Measurements from ENCODE around the gene RRP15.
A peak's percentile ranks its signal among the peaks of the same experiment; 100 is the strongest.

DNA sequence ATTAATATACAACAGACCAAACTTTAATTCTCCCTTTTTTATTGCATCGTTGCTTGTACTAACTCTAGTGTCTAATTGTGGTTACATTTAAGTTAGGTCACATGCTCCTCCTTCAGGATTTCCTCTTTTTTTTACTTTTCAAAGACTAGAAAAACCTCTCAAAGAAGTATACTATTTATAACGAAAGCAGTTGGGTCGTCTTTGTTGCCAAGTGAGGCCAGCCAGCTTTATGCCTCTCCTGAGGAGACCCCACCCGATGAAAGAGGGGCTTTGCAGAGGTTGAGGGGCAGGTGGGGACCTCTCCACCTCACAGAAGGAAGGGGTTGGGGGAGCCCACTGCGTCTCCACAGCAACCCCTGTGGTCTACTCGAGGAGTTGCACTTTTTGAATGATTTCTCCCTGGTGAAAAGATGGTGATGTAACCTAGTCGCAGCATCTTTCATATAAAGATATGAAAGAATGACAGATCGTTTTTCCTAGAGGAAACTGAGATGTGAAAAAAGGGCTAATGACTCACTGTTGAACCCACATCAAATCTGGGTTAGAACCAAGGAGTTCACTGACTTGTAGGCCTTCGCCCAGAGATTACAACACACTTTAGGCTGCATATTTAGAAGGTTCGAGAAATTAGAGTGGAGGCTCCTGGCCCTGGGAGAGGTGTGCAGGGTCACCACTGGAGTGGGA is 66.4 kb downstream of the RRP15 start:
- TF ChIP-seq, protein P1, sequence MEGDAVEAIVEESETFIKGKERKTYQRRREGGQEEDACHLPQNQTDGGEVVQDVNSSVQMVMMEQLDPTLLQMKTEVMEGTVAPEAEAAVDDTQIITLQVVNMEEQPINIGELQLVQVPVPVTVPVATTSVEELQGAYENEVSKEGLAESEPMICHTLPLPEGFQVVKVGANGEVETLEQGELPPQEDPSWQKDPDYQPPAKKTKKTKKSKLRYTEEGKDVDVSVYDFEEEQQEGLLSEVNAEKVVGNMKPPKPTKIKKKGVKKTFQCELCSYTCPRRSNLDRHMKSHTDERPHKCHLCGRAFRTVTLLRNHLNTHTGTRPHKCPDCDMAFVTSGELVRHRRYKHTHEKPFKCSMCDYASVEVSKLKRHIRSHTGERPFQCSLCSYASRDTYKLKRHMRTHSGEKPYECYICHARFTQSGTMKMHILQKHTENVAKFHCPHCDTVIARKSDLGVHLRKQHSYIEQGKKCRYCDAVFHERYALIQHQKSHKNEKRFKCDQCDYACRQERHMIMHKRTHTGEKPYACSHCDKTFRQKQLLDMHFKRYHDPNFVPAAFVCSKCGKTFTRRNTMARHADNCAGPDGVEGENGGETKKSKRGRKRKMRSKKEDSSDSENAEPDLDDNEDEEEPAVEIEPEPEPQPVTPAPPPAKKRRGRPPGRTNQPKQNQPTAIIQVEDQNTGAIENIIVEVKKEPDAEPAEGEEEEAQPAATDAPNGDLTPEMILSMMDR (optimal IDR thresholded peaks at IDR 0.05 in 1 of 3, IDR thresholded peaks at IDR 0.05 in 1 of 3, conservative IDR thresholded peaks at IDR 0.05 in 1 of 3; ENCODE audit: extremely low read depth in 1 of 3, insufficient read depth in 2 of 3, low read length in 3 of 3): peak; percentile 45 to 57 (median 49)
- TF ChIP-seq EZH2 (IDR thresholded peaks at IDR 0.05; ENCODE audit: low read length): no peak

Measured in keratinocyte (primary cell).